Ovary (tissue), 3 donors: ENCODE results near the gene YPEL1.

Source experiments
- CTCF ChIP-seq, 3 donors: fragments of 450-650 bp in 2 of 3; fragments of 200-600 bp in 1 of 3; IDR thresholded peaks; one replicate each; pipeline versions ENCODE4 v1.5.1 to v1.8.0; 2016 to 2022; ENCODE audit warnings: antibody characterized with exemption in 3 of 3, mild to moderate bottlenecking in 1 of 3
- POLR2A ChIP-seq: fragments of 450-650 bp; IDR thresholded peaks from one replicate; pipeline ENCODE4 v1.6.1; 2017; ENCODE audit warnings: antibody characterized with exemption, mild to moderate bottlenecking, moderate library complexity
- donor health status: DM: no; HTN: no; CAD: no.

- TF ChIP-seq CTCF (IDR thresholded peaks at IDR 0.05): no peak
- no peak for TF ChIP-seq POLR2A
Measured at GRCh38 chr22:21711851-21712250, 23.7 kb downstream of the YPEL1 start.
